GM23338 (cell line): ENCODE measurements around the gene DOK1. TPM values are rescaled to one million over a fixed set of nuclear protein-coding genes. Genes with fewer than 3 reads are reported as not detected.

ENCODE experiments used
- ATAC-seq: fragments of 200-7000 bp; cut with Tn5 transposase; 3 replicates; pipeline ENCODE4 v1.9.1; 2020
- DNase-seq: peaks from one replicate; pipeline ENCODE4 v3.0.0-alpha.2; 2015; ENCODE audit warnings: low spot score
- H2AFZ ChIP-seq: fragments of 200-600 bp; sonication (generic); 2 replicates; pipeline ENCODE4 v1.8.0; 2016; ENCODE audit warnings: antibody characterized with exemption, mild to moderate bottlenecking, moderate library complexity
- H3F3A ChIP-seq: fragments of 200-600 bp; sonication (generic); replicated peaks from 2 replicates; pipeline ENCODE4 v1.8.0; 2017; ENCODE audit warnings: antibody characterized with exemption, mixed run types, low read depth
- H3K27ac ChIP-seq: fragments of 200-600 bp; sonication (generic); 2 replicates; pipeline ENCODE4 v1.6.1; 2016; ENCODE audit warnings: low read depth
- H3K27me3 ChIP-seq: fragments of 200-600 bp; sonication (generic); 2 replicates; pipeline ENCODE4 v1.8.0; 2016; ENCODE audit warnings: mild to moderate bottlenecking, mixed run types, moderate library complexity; ENCODE audit not compliant: insufficient read depth
- H3K36me3 ChIP-seq: fragments of 200-600 bp; sonication (generic); 2 replicates; pipeline ENCODE4 v1.8.0; 2016; ENCODE audit warnings: mild to moderate bottlenecking; ENCODE audit not compliant: insufficient read depth
- H3K4me1 ChIP-seq: fragments of 200-600 bp; sonication (generic); 2 replicates; pipeline ENCODE4 v1.8.0; 2016; ENCODE audit warnings: mild to moderate bottlenecking, moderate library complexity; ENCODE audit not compliant: insufficient read depth
- H3K4me2 ChIP-seq: fragments of 200-600 bp; sonication (generic); 2 replicates; pipeline ENCODE4 v1.7.1; 2017; ENCODE audit warnings: mixed run types
- H3K4me3 ChIP-seq: fragments of 200-600 bp; sonication (generic); 2 replicates; pipeline ENCODE4 v1.6.1; 2016; ENCODE audit warnings: mixed run types
- H3K79me2 ChIP-seq: fragments of 200-600 bp; sonication (generic); replicated peaks from 2 replicates; pipeline ENCODE4 v1.8.0; 2017; ENCODE audit warnings: mild to moderate bottlenecking; ENCODE audit not compliant: insufficient read depth
- H3K9me2 ChIP-seq: fragments of 200-600 bp; sonication (generic); 2 replicates; pipeline ENCODE4 v1.8.0; 2017; ENCODE audit not compliant: insufficient read depth
- H4K20me1 ChIP-seq: fragments of 200-600 bp; sonication (generic); replicated peaks from 2 replicates; pipeline ENCODE4 v1.8.0; 2017; ENCODE audit warnings: mild to moderate bottlenecking; ENCODE audit not compliant: insufficient read depth
- H3K27ac Mint-ChIP-seq: 2 replicates; pipeline ENCODE4 v1.8.0; 2020; ENCODE audit warnings: inconsistent platforms, mild to moderate bottlenecking, moderate library complexity, mixed read lengths
- H3K27me3 Mint-ChIP-seq: 3 replicates; pipeline ENCODE4 v1.8.0; 2022; ENCODE audit warnings: low read depth, mild to moderate bottlenecking, moderate library complexity, mixed read lengths, inconsistent platforms; ENCODE audit not compliant: insufficient read depth, poor library complexity
- H3K36me3 Mint-ChIP-seq: 3 replicates; pipeline ENCODE4 v1.8.0; 2021; ENCODE audit warnings: low read depth, mild to moderate bottlenecking, inconsistent platforms, moderate library complexity, mixed read lengths
- H3K4me1 Mint-ChIP-seq: 3 replicates; pipeline ENCODE4 v1.8.0; 2020; ENCODE audit warnings: mild to moderate bottlenecking, inconsistent platforms, mixed read lengths
- H3K4me3 Mint-ChIP-seq: 3 replicates; pipeline ENCODE4 v1.8.0; 2021; ENCODE audit warnings: moderate library complexity, mild to moderate bottlenecking, inconsistent platforms, mixed read lengths
- H3K9me3 Mint-ChIP-seq: 3 replicates; pipeline ENCODE4 v1.8.0; 2020; ENCODE audit warnings: moderate library complexity, mild to moderate bottlenecking, inconsistent platforms, mixed read lengths
- CREB1 ChIP-seq: fragments of 250-450 bp; sonication (Bioruptor Pico); IDR thresholded peaks from 2 replicates; pipeline ENCODE4 v1.5.0; 2020; ENCODE audit warnings: low read depth, mild to moderate bottlenecking, moderate library complexity
- EZH2 ChIP-seq: fragments of 200-600 bp; sonication (generic); IDR thresholded peaks from one replicate; pipeline ENCODE4 v1.8.0; 2017; ENCODE audit warnings: antibody characterized with exemption, mild to moderate bottlenecking, low read depth; ENCODE audit not compliant: unreplicated experiment
- EZH2phosphoT487 ChIP-seq: fragments of 200-600 bp; sonication (generic); IDR thresholded peaks from one replicate; pipeline ENCODE4 v1.8.1; 2018; ENCODE audit warnings: antibody characterized with exemption; ENCODE audit not compliant: unreplicated experiment
- JUNB ChIP-seq: IDR thresholded peaks from one replicate; pipeline ENCODE4 v1.6.1; 2016; ENCODE audit warnings: antibody characterized with exemption; ENCODE audit not compliant: unreplicated experiment
- NANOG ChIP-seq: IDR thresholded peaks from 2 replicates; pipeline ENCODE4 v1.6.1; 2016; ENCODE audit warnings: antibody characterized with exemption, borderline replicate concordance
- POLR2AphosphoS5 ChIP-seq: IDR thresholded peaks from 2 replicates; pipeline ENCODE4 v1.6.1; 2016; ENCODE audit warnings: antibody characterized with exemption, low read depth
- ZNF114 ChIP-seq: fragments of 250-450 bp; sonication (Bioruptor Pico); IDR thresholded peaks from 2 replicates; pipeline ENCODE4 v1.5.0; 2020; ENCODE audit warnings: mild to moderate bottlenecking, moderate library complexity
- ZNF331 ChIP-seq: fragments of 250-450 bp; sonication (Bioruptor Pico); IDR thresholded peaks from 2 replicates; pipeline ENCODE4 v1.5.0; 2020; ENCODE audit warnings: low read depth, mild to moderate bottlenecking, moderate library complexity
- polyA plus RNA-seq: library from polyadenylated mRNA; unstranded; fragments of >200 nt; fragmentation: Nextera tagmentation; extraction: Ambion mirVana; gene quantifications from 2 replicates; pipeline ENCODE4 v1.2.1, GENCODE V29; 2016
- total RNA-seq: library from RNA; depleted of rRNA; stranded (reverse); fragments of >200 nt; shearing (Covaris generic); gene quantifications from 2 replicates; pipeline ENCODE4 v1.2.3, GENCODE V29; 2014
- TF ChIP-seq, protein P1 (sequence below), 2 experiments: fragments of 200-600 bp in 1 of 2; sonication (generic) in 1 of 2; conservative IDR thresholded peaks; 2 replicates each; pipeline versions ENCODE4 v1.5.1 to v1.6.1; 2016 to 2017; ENCODE audit warnings: antibody characterized with exemption in 2 of 2, low read depth in 2 of 2, mild to moderate bottlenecking in 2 of 2, moderate library complexity in 1 of 2
- TF ChIP-seq, protein P2 (sequence below): IDR thresholded peaks from one replicate; pipeline ENCODE4 v1.6.1; 2018; ENCODE audit warnings: antibody characterized with exemption; ENCODE audit not compliant: unreplicated experiment

DOK1 gene
- total and polyA plus RNA-seq, 2 experiments from 2014 or later, result 3.9 to 15.5 TPM

DNA sequence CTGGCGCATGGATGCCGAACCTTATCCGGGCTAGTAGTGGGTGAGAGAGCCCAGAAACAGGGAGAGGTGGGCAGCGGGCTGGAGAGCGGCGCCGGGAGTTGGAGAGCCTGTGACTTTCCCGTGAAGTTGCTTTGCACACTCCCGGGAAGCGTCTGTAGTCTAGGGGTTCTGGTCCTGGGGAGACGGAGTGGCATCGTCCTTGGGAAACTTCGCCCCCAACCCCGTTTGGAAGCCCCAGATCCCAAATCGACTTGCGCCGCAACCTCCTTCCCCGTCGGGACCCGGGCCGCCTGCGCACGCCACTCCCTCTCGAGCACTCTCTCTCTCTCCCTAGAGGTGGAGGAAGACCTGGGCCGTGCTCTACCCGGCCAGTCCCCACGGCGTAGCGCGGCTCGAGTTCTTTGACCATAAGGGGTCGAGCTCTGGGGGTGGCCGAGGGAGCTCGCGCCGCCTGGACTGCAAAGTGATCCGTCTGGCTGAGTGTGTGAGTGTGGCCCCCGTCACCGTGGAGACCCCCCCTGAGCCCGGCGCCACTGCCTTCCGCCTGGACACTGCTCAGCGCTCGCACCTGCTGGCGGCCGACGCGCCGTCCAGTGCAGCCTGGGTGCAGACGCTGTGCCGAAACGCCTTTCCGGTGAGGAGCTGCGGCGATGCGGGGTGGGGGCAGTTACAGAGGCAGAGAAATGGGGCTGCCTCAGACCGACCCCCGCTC lies 456 bp downstream of the DOK1 start:
- Histone ChIP-seq H3K27me3 (peaks cover 85% of the 10 kb centered on the region), H2AFZ (peak overlapping the region; percentile 99), H3K9me2 (no peaks in the 10 kb centered on the region), H3K4me2 (peak overlapping the region; percentile 96), H3K4me3 (peak overlapping the region; percentile 93), H3K27ac (no peak overlapping the region), H3K79me2 (no peaks in the 10 kb centered on the region), H3K4me1 (peaks cover 20% of the 10 kb centered on the region), H3K36me3 (no peaks in the 10 kb centered on the region), H4K20me1 (no peaks in the 10 kb centered on the region), H3F3A (no peaks in the 10 kb centered on the region; the same call in 1 of the 2 replicates)
- Mint-ChIP-seq H3K27me3 (peaks cover 76% of the 10 kb centered on the region), H3K36me3 (no peaks in the 10 kb centered on the region; the same call in 2 of the 3 replicates), H3K4me1 (peaks cover 22% of the 10 kb centered on the region), H3K9me3 (no peaks in the 10 kb centered on the region), H3K27ac (peak overlapping the region; percentile 54), H3K4me3 (peak overlapping the region; percentile 93)
- ATAC-seq (peak; percentile 58), DNase-seq (peak; percentile 66)
- TF ChIP-seq EZH2, result peak; percentile 35
- TF ChIP-seq POLR2AphosphoS5, result no peak

- H3K9me3 Mint-ChIP-seq, result no peaks in the 10 kb centered on the region
- H3K27me3 ChIP-seq, result peaks cover 78% of the 10 kb centered on the region
- peak overlapping the region; percentile 99; the same call in 1 of the 2 replicates for H2AFZ ChIP-seq
- H3K4me3 Mint-ChIP-seq, result peak overlapping the region; percentile 93
- ATAC-seq, result no peak
- H3K9me2 ChIP-seq, result no peaks in the 10 kb centered on the region
- H3K4me1 Mint-ChIP-seq, result peaks cover 24% of the 10 kb centered on the region
- no peaks in the 10 kb centered on the region for H3K36me3 ChIP-seq
- H3F3A ChIP-seq, result no peaks in the 10 kb centered on the region; the same call in 1 of the 2 replicates
- H3K36me3 Mint-ChIP-seq, result no peaks in the 10 kb centered on the region; the same call in 2 of the 3 replicates
- H3K79me2 ChIP-seq, result no peaks in the 10 kb centered on the region
- peak overlapping the region; percentile 96 for H3K4me2 ChIP-seq
- peaks cover 70% of the 10 kb centered on the region for H3K27me3 Mint-ChIP-seq
- H3K4me1 ChIP-seq, result peaks cover 25% of the 10 kb centered on the region
- no peak overlapping the region for H3K27ac Mint-ChIP-seq
- no peaks in the 10 kb centered on the region for H4K20me1 ChIP-seq
- peak; percentile 36 for DNase-seq
- H3K4me3 ChIP-seq, result peak overlapping the region; percentile 93
- no peak for TF ChIP-seq CREB1 (CRISPR knock-in tag)
- TF ChIP-seq EZH2, result peak; percentile 29
- no peak for TF ChIP-seq ZNF114
- no peak for TF ChIP-seq JUNB
- H3K27ac ChIP-seq, result no peak overlapping the region
Observed at GRCh38 chr2:74555610-74556103, 1.1 kb downstream of the DOK1 start.

DNA sequence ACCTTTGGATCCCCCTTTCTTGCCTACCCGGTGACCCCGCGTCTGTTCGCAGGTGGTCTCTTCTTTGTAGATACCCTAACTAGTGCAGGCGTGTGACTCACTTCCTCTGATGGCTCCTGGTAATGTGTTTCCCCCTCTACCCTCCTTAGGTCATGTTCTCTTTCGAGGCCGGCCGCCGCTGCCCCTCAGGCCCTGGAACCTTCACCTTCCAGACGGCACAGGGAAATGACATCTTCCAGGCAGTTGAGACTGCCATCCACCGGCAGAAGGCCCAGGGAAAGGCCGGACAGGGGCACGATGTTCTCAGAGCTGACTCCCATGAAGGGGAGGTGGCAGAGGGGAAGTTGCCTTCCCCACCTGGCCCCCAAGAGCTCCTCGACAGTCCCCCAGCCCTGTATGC lies 1.6 kb downstream of the DOK1 start:
- DNase-seq, result no peak
- peak overlapping the region; percentile 93 for H3K4me3 Mint-ChIP-seq
- no peak overlapping the region for H3K27ac Mint-ChIP-seq
- Histone ChIP-seq H2AFZ (no peak overlapping the region), H3K27me3 (peaks cover 74% of the 10 kb centered on the region), H3K9me2 (no peaks in the 10 kb centered on the region), H3K27ac (no peak overlapping the region), H3K4me3 (no peak overlapping the region; the same call in 1 of the 2 replicates), H3K4me2 (no peak overlapping the region), H4K20me1 (no peaks in the 10 kb centered on the region), H3K36me3 (no peaks in the 10 kb centered on the region), H3F3A (no peaks in the 10 kb centered on the region; the same call in 1 of the 2 replicates), H3K4me1 (peaks cover 25% of the 10 kb centered on the region), H3K79me2 (no peaks in the 10 kb centered on the region)
- H3K9me3 Mint-ChIP-seq, result no peaks in the 10 kb centered on the region
- peaks cover 25% of the 10 kb centered on the region for H3K4me1 Mint-ChIP-seq
- ATAC-seq, result no peak
- H3K27me3 Mint-ChIP-seq, result peaks cover 69% of the 10 kb centered on the region
- no peaks in the 10 kb centered on the region; the same call in 2 of the 3 replicates for H3K36me3 Mint-ChIP-seq
- TF ChIP-seq, protein P1, sequence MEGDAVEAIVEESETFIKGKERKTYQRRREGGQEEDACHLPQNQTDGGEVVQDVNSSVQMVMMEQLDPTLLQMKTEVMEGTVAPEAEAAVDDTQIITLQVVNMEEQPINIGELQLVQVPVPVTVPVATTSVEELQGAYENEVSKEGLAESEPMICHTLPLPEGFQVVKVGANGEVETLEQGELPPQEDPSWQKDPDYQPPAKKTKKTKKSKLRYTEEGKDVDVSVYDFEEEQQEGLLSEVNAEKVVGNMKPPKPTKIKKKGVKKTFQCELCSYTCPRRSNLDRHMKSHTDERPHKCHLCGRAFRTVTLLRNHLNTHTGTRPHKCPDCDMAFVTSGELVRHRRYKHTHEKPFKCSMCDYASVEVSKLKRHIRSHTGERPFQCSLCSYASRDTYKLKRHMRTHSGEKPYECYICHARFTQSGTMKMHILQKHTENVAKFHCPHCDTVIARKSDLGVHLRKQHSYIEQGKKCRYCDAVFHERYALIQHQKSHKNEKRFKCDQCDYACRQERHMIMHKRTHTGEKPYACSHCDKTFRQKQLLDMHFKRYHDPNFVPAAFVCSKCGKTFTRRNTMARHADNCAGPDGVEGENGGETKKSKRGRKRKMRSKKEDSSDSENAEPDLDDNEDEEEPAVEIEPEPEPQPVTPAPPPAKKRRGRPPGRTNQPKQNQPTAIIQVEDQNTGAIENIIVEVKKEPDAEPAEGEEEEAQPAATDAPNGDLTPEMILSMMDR (conservative IDR thresholded peaks at IDR 0.05; ENCODE audit: low read depth in 2 of 2), result no peak
- TF ChIP-seq NANOG (no peak), EZH2 (no peak), JUNB (no peak), ZNF331 (no peak), CREB1 (CRISPR knock-in tag) (no peak), EZH2phosphoT487 (no peak)
- TF ChIP-seq, protein P2, sequence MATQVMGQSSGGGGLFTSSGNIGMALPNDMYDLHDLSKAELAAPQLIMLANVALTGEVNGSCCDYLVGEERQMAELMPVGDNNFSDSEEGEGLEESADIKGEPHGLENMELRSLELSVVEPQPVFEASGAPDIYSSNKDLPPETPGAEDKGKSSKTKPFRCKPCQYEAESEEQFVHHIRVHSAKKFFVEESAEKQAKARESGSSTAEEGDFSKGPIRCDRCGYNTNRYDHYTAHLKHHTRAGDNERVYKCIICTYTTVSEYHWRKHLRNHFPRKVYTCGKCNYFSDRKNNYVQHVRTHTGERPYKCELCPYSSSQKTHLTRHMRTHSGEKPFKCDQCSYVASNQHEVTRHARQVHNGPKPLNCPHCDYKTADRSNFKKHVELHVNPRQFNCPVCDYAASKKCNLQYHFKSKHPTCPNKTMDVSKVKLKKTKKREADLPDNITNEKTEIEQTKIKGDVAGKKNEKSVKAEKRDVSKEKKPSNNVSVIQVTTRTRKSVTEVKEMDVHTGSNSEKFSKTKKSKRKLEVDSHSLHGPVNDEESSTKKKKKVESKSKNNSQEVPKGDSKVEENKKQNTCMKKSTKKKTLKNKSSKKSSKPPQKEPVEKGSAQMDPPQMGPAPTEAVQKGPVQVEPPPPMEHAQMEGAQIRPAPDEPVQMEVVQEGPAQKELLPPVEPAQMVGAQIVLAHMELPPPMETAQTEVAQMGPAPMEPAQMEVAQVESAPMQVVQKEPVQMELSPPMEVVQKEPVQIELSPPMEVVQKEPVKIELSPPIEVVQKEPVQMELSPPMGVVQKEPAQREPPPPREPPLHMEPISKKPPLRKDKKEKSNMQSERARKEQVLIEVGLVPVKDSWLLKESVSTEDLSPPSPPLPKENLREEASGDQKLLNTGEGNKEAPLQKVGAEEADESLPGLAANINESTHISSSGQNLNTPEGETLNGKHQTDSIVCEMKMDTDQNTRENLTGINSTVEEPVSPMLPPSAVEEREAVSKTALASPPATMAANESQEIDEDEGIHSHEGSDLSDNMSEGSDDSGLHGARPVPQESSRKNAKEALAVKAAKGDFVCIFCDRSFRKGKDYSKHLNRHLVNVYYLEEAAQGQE, result no peak
